Panc1 (cell line): ENCODE measurements around the gene NFATC2. TPM values are rescaled to one million over a fixed set of nuclear protein-coding genes. Genes with fewer than 3 reads are reported as not detected.

Experiments used
- ATAC-seq: fragments of 200-7000 bp; cut with Tn5 transposase; 2 replicates; pipeline ENCODE4 v1.9.1; 2020; ENCODE audit warnings: mild to moderate bottlenecking, moderate library complexity
- BruUV-seq: library from RNA; stranded (reverse); fragments of 400-500 nt; replicated peaks from 2 replicates; lab custom pipeline; 2021; lab: Mats Ljungman, UMichigan
- CTCF ChIA-PET: fragments of 300-600 bp; sonication (Branson Sonifier 250); formaldehyde crosslinking; loops from one replicate; lab custom pipeline; 2022; ENCODE audit warnings: antibody characterized with exemption; lab: Charles Lee
- POLR2A ChIA-PET: fragments of 300-600 bp; sonication (Branson Sonifier 250); formaldehyde crosslinking; loops from one replicate; lab custom pipeline; 2022; ENCODE audit warnings: antibody characterized with exemption; lab: Charles Lee
- DNase-seq: peaks from one replicate; pipeline ENCODE4 v3.0.0-alpha.2; 2010; ENCODE audit warnings: low read depth, low spot score
- H3K27ac ChIP-seq: 2 replicates; pipeline ENCODE4 v1.5.1; 2011; ENCODE audit warnings: mild to moderate bottlenecking, low read length, inconsistent platforms
- H3K27me3 ChIP-seq: fragments of 200-500 bp; sonication (Bioruptor generic); 2 replicates; pipeline ENCODE4 v1.6.0; 2014; ENCODE audit warnings: low read length, inconsistent platforms; ENCODE audit not compliant: control insufficient read depth, insufficient read depth
- H3K36me3 ChIP-seq: fragments of 200-500 bp; sonication (Bioruptor generic); 2 replicates; pipeline ENCODE4 v1.5.1; 2014; ENCODE audit warnings: inconsistent platforms, mild to moderate bottlenecking, low read length, moderate library complexity; ENCODE audit not compliant: control insufficient read depth, insufficient read depth
- H3K4me1 ChIP-seq: 2 replicates; pipeline ENCODE4 v1.5.1; 2011; ENCODE audit warnings: inconsistent platforms, mild to moderate bottlenecking, low read length, moderate library complexity; ENCODE audit not compliant: control insufficient read depth, insufficient read depth
- H3K4me3 ChIP-seq, 2 experiments: 2 replicates each; pipeline ENCODE4 v1.5.1; 2011 to 2012; ENCODE audit warnings: low read depth in 2 of 2, low read length in 2 of 2, mild to moderate bottlenecking in 2 of 2, inconsistent platforms in 1 of 2, moderate library complexity in 1 of 2
- H3K9me3 ChIP-seq: fragments of 200-500 bp; sonication (Bioruptor generic); 2 replicates; pipeline ENCODE4 v1.5.1; 2014; ENCODE audit warnings: low read depth, mild to moderate bottlenecking, inconsistent platforms, low read length, moderate library complexity; ENCODE audit not compliant: control insufficient read depth, insufficient read depth
- CTCF ChIP-seq: fragments of 450-650 bp; IDR thresholded peaks from 2 replicates; pipeline ENCODE4 v1.5.1; 2017; ENCODE audit warnings: mild to moderate bottlenecking
- POLR2AphosphoS5 ChIP-seq: IDR thresholded peaks from 2 replicates; pipeline ENCODE4 v1.6.1; 2012; ENCODE audit warnings: mild to moderate bottlenecking, low read depth, low read length, moderate library complexity
- REST ChIP-seq, 2 experiments: IDR thresholded peaks; 2 replicates each; pipeline ENCODE4 v1.6.1; 2011 to 2012; ENCODE audit warnings: low read depth in 2 of 2, control low read depth in 1 of 2, low read length in 1 of 2, mild to moderate bottlenecking in 1 of 2, moderate library complexity in 1 of 2; ENCODE audit not compliant: insufficient read depth in 1 of 2
- SIN3A ChIP-seq: IDR thresholded peaks from 2 replicates; pipeline ENCODE4 v1.6.1; 2012; ENCODE audit warnings: low read depth, mild to moderate bottlenecking, low read length, moderate library complexity, borderline replicate concordance; ENCODE audit not compliant: insufficient read depth
- TCF7L2 ChIP-seq: IDR thresholded peaks from 2 replicates; pipeline ENCODE4 v1.6.1; 2011; ENCODE audit warnings: mild to moderate bottlenecking, low read depth, low read length, inconsistent platforms
- in situ Hi-C: cut with HindIII; loops from 2 replicates; pipeline ENCODE4 v1.10.0; 2016; ENCODE audit warnings: low sequenced_read_pairs, low pct_unique_long_range_greater_than_20kb
- intact Hi-C: fragments of 100-400 bp; cut with micrococcal nuclease; formaldehyde crosslinking; loops from one replicate; pipeline ENCODE4 v1.10.0; 2022; ENCODE audit not compliant: unreplicated experiment
- total RNA-seq: library from RNA; stranded (reverse); gene quantifications from one replicate; pipeline ENCODE4 v1.2.1, GENCODE V29; 2021; ENCODE audit not compliant: unreplicated experiment

The NFATC2 gene
- total RNA-seq, 1 experiment from 2014 or later = 10.6 TPM

- no TSS peak for BruUV-seq
- intact Hi-C loops = no loop called here
- TF ChIP-seq SIN3A = no peak
- no peak for TF ChIP-seq TCF7L2
- in situ Hi-C loops = no loop called here
- H3K27me3 ChIP-seq = no peaks in the 10 kb centered on the region
- ChIA-PET CTCF (interaction anchor here (0.7 kb wide), 1 partner anchor 362 kb away, joined by 3 read pairs; no protein-coding TSS in a partner anchor), POLR2A (interaction anchor here (1.2 kb wide), 1 partner anchor 30 kb away, joined by 4 read pairs; no protein-coding TSS in a partner anchor)
- H3K36me3 ChIP-seq = no peaks in the 10 kb centered on the region
- no peak overlapping the region for H3K4me3 ChIP-seq
- H3K9me3 ChIP-seq = no peaks in the 10 kb centered on the region
- no peak overlapping the region for H3K27ac ChIP-seq
- DNase-seq = peak; percentile 45
- H3K4me1 ChIP-seq = no peaks in the 10 kb centered on the region
- ATAC-seq = 0 out of 2 replicates have a peak, but pooled peaks have one; percentile 9
Measured at GRCh38 chr20:51354769-51355319, 187.7 kb downstream of the NFATC2 start.

- in situ Hi-C loops (no loop called here), intact Hi-C loops (no loop called here)
- H3K27ac ChIP-seq = no peak overlapping the region
- ChIA-PET CTCF (interaction anchor here (0.7 kb wide), 1 partner anchor 362 kb away, joined by 3 read pairs; no protein-coding TSS in a partner anchor), POLR2A (interaction anchor here (1.2 kb wide), 1 partner anchor 31 kb away, joined by 4 read pairs; no protein-coding TSS in a partner anchor)
- no peak; the same call in 1 of the 2 replicates for ATAC-seq
- no peaks in the 10 kb centered on the region for H3K27me3 ChIP-seq
- no peaks in the 10 kb centered on the region for H3K9me3 ChIP-seq
- TF ChIP-seq REST (IDR thresholded peaks at IDR 0.05; ENCODE audit: insufficient read depth in 1 of 2, low read depth in 2 of 2, low read length in 1 of 2) = no peak
- no peak for TF ChIP-seq TCF7L2
- no peak for TF ChIP-seq SIN3A
- TF ChIP-seq POLR2AphosphoS5 = no peak
- no peak for TF ChIP-seq CTCF
- no peaks in the 10 kb centered on the region for H3K36me3 ChIP-seq
- no peak overlapping the region for H3K4me3 ChIP-seq
- no TSS peak for BruUV-seq
- DNase-seq = no peak
- no peaks in the 10 kb centered on the region for H3K4me1 ChIP-seq
Measured at GRCh38 chr20:51354191-51354768, 188.2 kb downstream of the NFATC2 start.

- DNase-seq = no peak
- H3K27ac ChIP-seq = no peak overlapping the region
- H3K4me1 ChIP-seq = no peaks in the 10 kb centered on the region
- in situ Hi-C loops = no loop called here
- no peaks in the 10 kb centered on the region for H3K36me3 ChIP-seq
- no peaks in the 10 kb centered on the region for H3K9me3 ChIP-seq
- H3K4me3 ChIP-seq = no peak overlapping the region
- no TSS peak for BruUV-seq
- ChIA-PET CTCF (no interaction called here), POLR2A (no interaction called here)
- ATAC-seq = no peak
- TF ChIP-seq REST (IDR thresholded peaks at IDR 0.05; ENCODE audit: insufficient read depth in 1 of 2, low read depth in 2 of 2, low read length in 1 of 2) (no peak), SIN3A (no peak), CTCF (no peak), TCF7L2 (no peak), POLR2AphosphoS5 (no peak)
- intact Hi-C loops = no loop called here
- no peaks in the 10 kb centered on the region for H3K27me3 ChIP-seq
Measured at GRCh38 chr20:51353491-51353890, 189.0 kb downstream of the NFATC2 start.
